Epithelial cell of esophagus (primary cell): ENCODE measurements around the gene RAP1GAP.

Experiments
- DNase-seq: peaks from one replicate; pipeline ENCODE4 v3.0.0; 2010; ENCODE audit warnings: low read depth
- H3K4me3 ChIP-seq: 2 replicates; pipeline ENCODE4 v1.5.1; 2011; ENCODE audit warnings: mild to moderate bottlenecking, low read length, control low read depth
- CTCF ChIP-seq: IDR thresholded peaks from 2 replicates; pipeline ENCODE4 v1.5.1; 2011; ENCODE audit warnings: low read depth, mild to moderate bottlenecking, low read length, control low read depth, inconsistent platforms; ENCODE audit not compliant: insufficient read depth; ENCODE audit errors: missing control alignments

The RAP1GAP gene

GRCh38 chr1:21666576-21667320 lies 2.4 kb downstream of the RAP1GAP start:
- DNase-seq, result no peak
- TF ChIP-seq CTCF, result no peak
- no peak overlapping the region for H3K4me3 ChIP-seq

GRCh38 chr1:21665711-21666575 lies 3.2 kb downstream of the RAP1GAP start:
- H3K4me3 ChIP-seq, result no peak overlapping the region
- TF ChIP-seq CTCF, result no peak
- DNase-seq, result peak; percentile 26

GRCh38 chr1:21664806-21665588 lies 4.2 kb downstream of the RAP1GAP start:
- H3K4me3 ChIP-seq, result no peak overlapping the region
- no peak for DNase-seq
- no peak for TF ChIP-seq CTCF

GRCh38 chr1:21663951-21664805 lies 5.0 kb downstream of the RAP1GAP start:
- no peak overlapping the region for H3K4me3 ChIP-seq
- no peak for TF ChIP-seq CTCF
- DNase-seq, result no peak

GRCh38 chr1:21663248-21663950 lies 5.8 kb downstream of the RAP1GAP start:
- no peak overlapping the region for H3K4me3 ChIP-seq
- TF ChIP-seq CTCF, result no peak
- DNase-seq, result no peak
